ENCODE results near the gene LLGL1.

LLGL1 gene

DNA sequence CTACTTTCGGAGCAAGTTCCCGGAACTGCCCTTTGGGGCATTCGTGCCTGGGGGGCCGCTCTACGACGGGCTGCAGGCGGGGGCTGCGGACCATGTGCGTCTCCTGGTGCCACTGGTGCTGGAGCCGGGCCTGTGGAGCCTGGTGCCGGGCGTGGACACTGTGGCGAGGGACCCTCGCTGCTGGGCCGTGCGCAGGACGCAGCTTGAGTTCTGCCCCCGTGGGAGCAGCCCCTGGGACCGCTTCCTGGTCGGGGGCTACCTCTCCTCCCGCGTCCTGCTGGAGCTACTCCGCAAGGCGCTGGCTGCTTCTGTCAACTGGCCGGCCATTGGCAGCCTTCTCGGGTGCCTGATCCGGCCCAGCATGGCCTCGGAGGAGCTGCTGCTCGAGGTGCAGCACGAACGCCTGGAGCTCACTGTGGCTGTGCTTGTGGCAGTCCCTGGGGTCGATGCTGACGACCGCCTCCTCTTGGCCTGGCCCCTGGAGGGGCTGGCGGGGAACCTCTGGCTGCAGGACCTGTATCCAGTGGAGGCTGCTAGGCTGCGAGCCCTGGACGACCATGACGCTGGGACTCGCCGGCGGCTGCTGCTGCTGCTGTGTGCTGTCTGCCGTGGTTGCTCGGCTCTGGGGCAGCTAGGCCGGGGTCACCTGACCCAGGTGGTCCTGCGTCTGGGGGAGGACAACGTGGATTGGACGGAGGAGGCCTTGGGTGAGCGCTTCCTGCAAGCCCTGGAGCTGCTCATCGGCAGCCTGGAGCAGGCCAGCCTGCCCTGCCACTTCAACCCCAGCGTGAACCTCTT, 38.6 kb downstream of the LLGL1 start:
- DNase-seq (ENCODE audit: insufficient read length, low spot score) = no peak
- no peak for FAIRE-seq

DNA sequence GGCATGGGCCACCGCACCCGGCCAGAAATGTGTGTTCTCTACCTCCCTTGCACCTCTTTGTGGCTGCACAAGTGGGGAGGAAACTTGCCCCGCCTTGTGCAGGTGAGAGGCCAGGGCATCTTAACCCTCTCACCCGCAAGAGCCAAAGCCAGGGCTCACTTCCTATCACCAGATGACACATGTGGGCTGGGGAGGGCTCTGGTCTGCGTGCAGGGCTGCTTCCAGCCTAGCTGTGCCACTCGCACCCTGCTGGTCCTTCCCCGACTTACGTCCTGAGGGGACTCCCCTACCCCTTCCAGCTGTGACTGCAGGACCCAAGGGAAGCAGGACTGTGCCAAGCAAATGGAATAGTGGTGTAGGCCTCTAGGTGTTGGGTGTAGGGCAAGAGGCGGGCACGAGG, 41.9 kb downstream of the LLGL1 start:
- DNase-seq (ENCODE audit: insufficient read length, low spot score) (no peak), FAIRE-seq (no peak)

DNA sequence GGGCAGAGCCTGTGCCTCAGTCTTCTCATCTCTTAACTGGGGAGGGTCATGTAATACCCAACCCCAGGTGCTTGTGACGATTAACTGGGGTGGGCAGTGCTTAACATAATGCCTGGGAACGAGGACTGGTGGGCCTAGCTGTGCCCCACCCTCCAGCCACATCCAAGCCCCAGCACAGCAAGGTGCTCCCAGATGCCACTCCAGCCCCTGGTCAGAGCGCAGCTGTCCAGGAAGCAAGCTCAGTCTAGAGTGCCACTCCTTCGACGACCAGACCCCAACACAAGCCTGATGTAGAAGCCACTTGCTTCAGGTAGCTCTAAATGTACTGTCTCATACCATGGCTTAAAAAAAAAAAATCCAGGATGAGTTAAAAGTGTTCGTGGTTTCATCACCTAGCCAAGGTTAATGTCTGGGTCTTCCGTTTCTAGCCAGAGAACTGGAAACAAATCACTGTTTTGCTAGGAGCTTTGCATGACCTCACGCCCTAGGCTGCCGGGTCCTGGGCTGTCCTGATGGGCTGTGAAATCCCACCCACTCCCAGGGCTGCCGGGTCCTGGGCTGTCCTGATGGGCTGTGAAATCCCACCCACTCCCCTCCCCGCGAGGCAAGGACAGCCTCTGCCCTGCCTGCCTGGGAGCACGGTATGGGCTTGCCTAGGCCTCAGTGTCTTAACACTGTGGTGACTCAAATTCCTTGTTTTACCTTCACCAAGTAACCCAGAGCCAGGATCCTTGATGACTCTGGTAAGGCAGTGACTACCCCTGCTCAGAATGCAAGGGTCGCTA, 42.7 kb downstream of the LLGL1 start:
- DNase-seq (ENCODE audit: insufficient read length, low spot score) (no peak), FAIRE-seq (no peak)

DNA sequence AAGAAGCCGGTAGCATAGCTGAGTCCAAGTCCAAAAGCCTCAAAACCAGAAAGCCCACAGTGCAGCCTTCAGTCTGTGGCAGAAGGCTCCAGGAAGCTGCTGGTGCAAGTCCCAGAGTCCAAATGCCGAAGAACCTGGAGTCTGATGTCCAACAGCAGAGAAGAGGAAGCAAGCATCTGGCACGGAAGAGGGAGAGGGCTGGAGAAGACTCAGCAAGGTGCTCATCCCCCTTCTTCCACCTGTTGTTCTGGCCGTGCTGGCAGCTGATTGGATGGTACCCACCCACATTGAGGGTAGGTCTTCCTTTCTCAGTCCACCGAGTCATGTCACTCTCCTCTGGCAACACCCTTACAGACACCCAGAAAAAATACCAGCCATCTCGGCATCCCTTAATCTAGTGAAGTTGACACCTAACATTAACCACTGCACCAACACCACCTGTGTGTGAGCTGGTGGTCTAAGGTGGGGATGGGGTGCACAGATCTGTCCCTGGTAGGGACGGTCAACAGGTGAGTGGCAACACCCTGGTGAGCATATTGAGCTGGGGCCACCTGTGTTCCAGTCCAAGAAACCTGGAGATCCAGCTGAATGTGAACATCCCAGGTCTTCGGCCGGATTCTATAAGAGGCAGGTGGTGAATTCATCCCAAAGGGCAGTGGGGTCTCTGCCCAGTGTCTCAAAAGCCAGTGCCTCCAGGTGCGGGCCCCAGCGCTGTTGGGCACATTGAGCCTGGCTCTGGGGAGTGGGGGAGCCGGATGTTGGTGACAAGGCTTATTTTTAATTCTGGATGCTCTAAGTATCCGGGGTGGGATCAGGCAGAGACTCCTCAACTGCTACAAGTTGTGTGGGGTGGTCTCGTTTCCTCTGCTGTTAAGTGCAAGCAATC, 44.9 kb downstream of the LLGL1 start:
- FAIRE-seq (no peak), DNase-seq (ENCODE audit: insufficient read length, low spot score) (no peak)

DNA sequence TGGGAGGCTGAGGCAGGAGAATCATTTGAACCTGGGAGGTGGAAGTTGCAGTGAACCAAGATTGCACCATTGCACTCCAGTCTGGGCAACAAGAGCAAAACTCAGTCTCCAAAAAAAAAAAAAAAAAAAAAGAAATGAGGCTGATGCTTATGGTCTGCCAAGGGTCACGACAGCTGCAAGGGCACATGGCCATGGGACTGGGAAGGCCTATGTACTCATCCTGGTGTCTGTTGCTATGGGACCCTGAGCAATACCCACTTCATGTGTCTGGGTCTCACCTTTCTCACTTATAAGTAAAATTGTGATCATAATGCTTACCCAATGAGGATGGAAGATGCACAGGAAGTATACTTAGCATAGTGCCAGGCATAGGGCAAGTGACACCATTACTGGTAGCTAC, 51.6 kb downstream of the LLGL1 start:
- no peak for FAIRE-seq
- DNase-seq (ENCODE audit: insufficient read length, low spot score) = no peak

DNA sequence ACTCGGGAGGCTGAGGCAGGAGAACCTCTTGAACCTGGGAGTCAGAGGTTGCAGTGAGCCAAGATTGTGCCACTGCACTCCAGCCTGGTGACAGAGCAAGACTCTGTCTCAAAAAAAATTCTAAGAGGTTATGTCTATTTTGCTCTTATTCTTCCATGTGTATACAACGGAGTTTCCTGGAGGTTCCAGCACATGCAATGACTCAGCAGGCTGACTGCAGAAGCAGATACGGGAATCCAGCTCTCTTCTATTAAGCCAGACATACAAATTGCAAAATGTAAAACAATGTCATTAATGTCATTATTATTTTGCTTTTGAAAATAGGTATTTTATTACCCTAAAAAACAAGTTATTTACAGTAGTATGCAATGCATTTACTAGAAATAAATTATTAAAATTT, 53.4 kb downstream of the LLGL1 start:
- no peak for FAIRE-seq
- DNase-seq (ENCODE audit: insufficient read length, low spot score) = no peak

DNA sequence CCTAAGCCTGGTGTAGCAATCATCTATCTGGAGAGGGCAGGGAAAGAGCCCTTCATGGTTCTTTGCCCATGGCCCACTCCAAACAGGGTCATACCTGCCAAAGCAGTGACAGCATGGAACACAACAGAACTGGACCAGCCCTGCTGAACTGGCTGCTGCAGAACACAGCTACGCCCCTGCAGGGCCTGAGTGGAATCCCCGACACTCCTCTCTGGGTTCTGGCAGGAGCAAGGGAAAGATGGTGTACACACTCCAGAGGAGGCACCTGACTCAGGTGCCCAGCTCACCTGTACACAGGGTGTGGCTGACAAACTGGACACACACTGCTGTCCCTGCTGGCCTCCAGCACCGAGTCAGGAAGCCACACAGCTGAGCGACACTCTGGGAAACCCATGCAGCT, 54.8 kb downstream of the LLGL1 start:
- DNase-seq (ENCODE audit: insufficient read length, low spot score) (no peak), FAIRE-seq (no peak)

DNA sequence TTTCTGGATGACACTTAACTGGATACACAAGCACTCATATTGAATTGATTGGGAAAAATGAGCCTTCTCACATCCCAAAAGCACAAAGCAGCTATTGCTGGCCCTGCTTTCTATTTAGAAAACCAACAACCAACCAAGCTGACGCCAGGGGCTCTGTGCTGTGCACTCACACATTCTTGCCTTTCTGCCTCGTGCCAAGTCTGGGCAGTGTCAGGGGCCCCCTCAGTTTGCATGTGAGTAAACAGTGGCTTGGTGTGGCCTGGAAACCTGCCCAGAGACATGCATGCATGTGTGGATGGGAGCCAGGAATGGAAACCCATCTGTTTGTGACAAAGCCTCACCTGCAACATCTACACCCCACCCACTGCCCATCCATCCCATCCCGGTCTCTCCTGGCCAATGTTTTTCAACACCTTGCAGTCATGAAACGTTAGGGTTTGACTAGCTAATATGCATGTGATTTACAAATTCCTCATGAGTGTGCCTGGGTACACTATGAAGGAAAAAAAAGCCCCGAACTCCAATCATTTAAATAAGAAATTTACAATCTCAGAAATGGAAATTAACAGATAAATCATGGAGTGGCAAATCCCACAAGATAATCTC, 55.4 kb downstream of the LLGL1 start:
- FAIRE-seq = no peak

DNA sequence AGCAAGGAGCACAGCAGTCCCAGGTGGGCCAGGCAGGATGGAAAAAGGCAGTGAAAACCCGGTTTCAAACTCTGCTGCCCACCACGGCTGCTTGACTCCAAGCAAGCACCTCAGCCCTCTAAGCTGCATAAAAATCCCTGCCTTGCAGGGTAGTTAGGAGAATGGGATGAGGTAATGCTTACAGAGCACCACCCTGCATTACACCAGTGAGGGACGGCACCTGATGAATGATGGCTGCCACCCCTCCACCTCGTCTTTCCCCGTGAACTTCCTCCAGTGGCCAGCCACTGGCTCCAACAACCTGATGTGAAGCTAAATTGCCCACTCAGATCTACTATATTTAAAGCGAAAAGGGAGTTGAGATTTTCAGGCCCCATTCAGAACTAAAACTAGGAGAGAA, 56.4 kb downstream of the LLGL1 start:
- FAIRE-seq (no peak), DNase-seq (ENCODE audit: insufficient read length, low spot score) (no peak)

More for the DNA sequence above, 55.4 kb downstream of the LLGL1 start:
- no peak for DNase-seq (ENCODE audit: insufficient read length, low spot score)

DNA sequence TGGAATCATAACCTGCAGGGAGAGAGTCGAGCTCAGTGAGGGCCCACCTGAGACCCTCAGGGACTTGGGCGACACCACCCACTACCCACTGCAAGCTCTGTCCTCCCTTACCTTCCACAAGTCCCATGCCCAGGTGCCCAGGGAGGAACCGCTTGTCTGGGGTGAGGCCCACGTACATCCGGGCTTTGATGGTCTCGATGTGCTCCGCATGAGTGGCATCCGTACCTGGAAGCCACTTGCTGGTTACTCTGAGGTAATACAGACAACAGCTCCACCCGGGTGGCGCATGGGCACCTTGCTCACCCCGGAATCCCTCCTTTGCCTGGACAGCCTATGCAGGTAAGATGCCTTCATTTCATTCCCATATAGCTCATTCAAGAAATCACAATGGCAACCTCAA, 59.9 kb downstream of the LLGL1 start:
- no peak for DNase-seq (ENCODE audit: insufficient read length, low spot score)
- no peak for FAIRE-seq

DNA sequence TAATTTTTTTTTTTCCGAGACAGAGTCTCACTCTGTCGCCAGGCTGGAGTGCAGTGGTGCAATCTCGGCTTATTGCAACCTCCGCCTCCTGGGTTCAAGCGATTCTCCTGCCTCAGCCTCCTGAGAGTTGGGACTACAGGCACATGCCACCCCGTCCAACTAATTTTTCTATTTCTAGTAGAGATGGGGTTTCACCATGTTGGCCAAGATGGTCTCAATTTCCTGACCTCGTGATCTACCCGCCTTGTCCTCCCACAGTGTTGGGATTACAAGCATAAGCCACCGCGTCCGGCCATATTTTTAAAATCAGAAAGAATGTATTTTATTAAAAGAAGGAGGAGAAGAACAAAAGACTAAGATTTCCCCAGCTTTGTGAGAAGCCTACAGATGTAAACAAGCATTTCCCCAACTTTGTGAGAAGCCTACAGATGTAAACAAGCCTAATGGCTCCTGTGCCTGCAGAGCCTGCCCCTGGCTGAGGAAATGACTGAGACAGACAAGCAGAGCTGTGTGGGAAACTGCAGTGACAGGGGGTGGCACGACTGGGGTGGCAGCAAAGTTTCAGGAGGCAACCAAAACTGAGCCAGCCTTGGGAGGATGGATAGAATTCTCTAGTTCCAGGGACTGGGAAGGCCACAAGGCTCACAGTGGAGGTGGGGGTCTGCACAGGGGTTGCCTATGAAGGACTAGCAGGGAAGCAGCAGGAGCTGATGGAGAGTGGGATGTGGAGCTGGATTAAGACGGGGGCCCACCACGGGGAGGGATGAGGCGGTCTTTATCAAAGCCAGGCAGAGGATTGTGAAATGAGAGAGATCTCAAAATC, 66.5 kb downstream of the LLGL1 start:
- DNase-seq (ENCODE audit: insufficient read length, low spot score) (no peak), FAIRE-seq (no peak)

All from GM19239 (cell line).